Immature natural killer cell (primary cell): ENCODE data around the gene PSMD11. TPM values are rescaled to one million over a fixed set of nuclear protein-coding genes. Genes with fewer than 3 reads are reported as not detected.
A peak's percentile ranks its signal among the peaks of the same experiment; 100 is the strongest.
"Not testable (repeated sequence)": the region's sequence is repeated elsewhere in the genome, so short reads cannot be mapped to it uniquely, and the experiment has no call there.

Experiments
- DNase-seq, 3 donors: peaks; one replicate each; pipeline ENCODE4 v3.0.0; 2022; ENCODE audit warnings: mixed read lengths in 1 of 3
- H3K27ac Mint-ChIP-seq, 6 donors: one replicate each; pipeline ENCODE4 v1.8.0; 2020; ENCODE audit warnings: mixed read lengths in 6 of 6, mild to moderate bottlenecking in 5 of 6, inconsistent platforms in 4 of 6, moderate library complexity in 3 of 6
- H3K27me3 Mint-ChIP-seq, 3 donors: one replicate each; pipeline ENCODE4 v1.8.0; 2020 to 2021; ENCODE audit warnings: low read depth in 3 of 3, mild to moderate bottlenecking in 3 of 3, mixed read lengths in 3 of 3, moderate library complexity in 3 of 3, inconsistent platforms in 1 of 3
- H3K36me3 Mint-ChIP-seq, 3 donors: one replicate each; pipeline ENCODE4 v1.8.0; 2020; ENCODE audit warnings: mixed read lengths in 3 of 3, inconsistent platforms in 2 of 3, mild to moderate bottlenecking in 2 of 3
- H3K4me1 Mint-ChIP-seq, 2 donors: one replicate each; pipeline ENCODE4 v1.8.0; 2020; ENCODE audit warnings: inconsistent platforms in 2 of 2, mild to moderate bottlenecking in 2 of 2, mixed read lengths in 2 of 2, moderate library complexity in 1 of 2
- H3K4me3 Mint-ChIP-seq, 5 donors: one replicate each; pipeline ENCODE4 v1.8.0; 2020; ENCODE audit warnings: mild to moderate bottlenecking in 5 of 5, mixed read lengths in 5 of 5, inconsistent platforms in 3 of 5, moderate library complexity in 3 of 5
- H3K9me3 Mint-ChIP-seq, 6 donors: one replicate each; pipeline ENCODE4 v1.8.0; 2020; ENCODE audit warnings: mild to moderate bottlenecking in 6 of 6, mixed read lengths in 6 of 6, inconsistent platforms in 4 of 6, moderate library complexity in 3 of 6
- polyA plus RNA-seq, 3 donors: library from polyadenylated mRNA; unstranded; fragments of 300-500 nt; fragmentation: Illumina TruSeq; gene quantifications; one replicate each; pipeline ENCODE4 v1.2.3, GENCODE V29; 2021

PSMD11 gene
- polyA plus RNA-seq, 3 donors from 2014 or later, result 82.1 to 136 (median 96.4) TPM

DNA sequence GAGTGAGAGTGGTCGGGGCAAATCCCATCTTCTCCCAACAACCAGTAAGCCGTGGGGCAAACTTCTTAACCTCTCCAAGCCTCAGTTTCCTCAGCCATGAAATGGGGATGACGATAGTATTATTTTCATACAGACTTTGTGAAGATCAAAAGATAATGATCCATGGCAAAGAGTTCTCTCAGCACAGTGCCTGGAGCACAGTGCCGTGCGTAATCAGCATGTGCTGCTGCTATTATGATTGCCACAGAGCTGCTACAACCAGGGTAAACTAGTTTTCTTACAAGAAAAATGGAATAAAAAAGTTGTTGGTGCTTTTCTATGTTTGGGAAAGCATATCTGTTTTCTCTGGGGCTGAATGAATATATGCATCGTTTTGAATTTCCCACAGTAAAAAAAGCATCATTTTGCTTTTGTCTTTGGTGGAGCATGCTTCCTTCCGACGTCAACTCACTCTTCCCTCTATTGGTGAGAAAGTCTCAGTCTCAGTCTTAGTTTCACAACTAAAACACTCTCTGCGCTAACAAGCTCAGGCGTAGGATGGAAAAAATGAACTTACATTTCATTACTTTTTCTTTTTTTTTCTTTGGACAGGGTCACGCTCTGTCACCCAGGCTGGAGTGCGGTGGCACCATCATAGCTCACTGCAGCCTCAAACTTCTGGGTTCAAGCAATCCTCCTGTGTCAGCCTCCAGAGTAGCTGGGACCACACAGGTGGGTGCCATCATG, 79.7 kb downstream of the PSMD11 start:
- Mint-ChIP-seq H3K27ac (peak overlapping the region; percentile 84 to 95 (median 90)), H3K4me1 (peaks cover 86 to 90% of the 10 kb centered on the region in 2 donors), H3K4me3 (peak overlapping the region; percentile 64 to 80 (median 68)), H3K36me3 (peaks cover 0 to 3% (median 0%) of the 10 kb centered on the region in 3 donors), H3K9me3 (peaks cover 0 to 3% (median 0%) of the 10 kb centered on the region in 6 donors), H3K27me3 (peaks cover 0 to 26% (median 16%) of the 10 kb centered on the region in 3 donors)
- peak; percentile 56 to 70 (median 67) for DNase-seq

DNA sequence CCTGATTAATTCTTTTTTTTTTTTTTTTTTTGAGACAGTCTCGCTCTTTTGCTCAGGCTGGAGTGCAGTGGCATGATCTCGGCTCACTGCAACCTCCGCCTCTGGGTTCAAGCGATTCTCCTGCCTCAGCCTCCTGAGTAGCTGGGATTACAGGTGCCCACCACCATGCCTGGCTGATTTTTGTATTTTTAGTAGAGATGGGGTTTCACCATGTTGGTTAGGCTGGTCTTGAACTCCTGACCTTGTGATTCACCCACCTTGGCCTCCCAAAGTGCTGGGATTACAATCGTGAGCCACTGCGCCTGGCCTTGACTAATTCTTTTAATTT, 80.2 kb downstream of the PSMD11 start:
- peak overlapping the region; percentile 63 to 70 (median 66) for H3K4me3 Mint-ChIP-seq
- H3K27ac Mint-ChIP-seq, result peak overlapping the region; percentile 84 to 95 (median 90)
- peaks cover 0 to 26% (median 14%) of the 10 kb centered on the region in 3 donors for H3K27me3 Mint-ChIP-seq
- H3K9me3 Mint-ChIP-seq, H3K36me3 Mint-ChIP-seq, DNase-seq: not testable (repeated sequence)
- H3K4me1 Mint-ChIP-seq, result peaks cover 90 to 91% of the 10 kb centered on the region in 2 donors

DNA sequence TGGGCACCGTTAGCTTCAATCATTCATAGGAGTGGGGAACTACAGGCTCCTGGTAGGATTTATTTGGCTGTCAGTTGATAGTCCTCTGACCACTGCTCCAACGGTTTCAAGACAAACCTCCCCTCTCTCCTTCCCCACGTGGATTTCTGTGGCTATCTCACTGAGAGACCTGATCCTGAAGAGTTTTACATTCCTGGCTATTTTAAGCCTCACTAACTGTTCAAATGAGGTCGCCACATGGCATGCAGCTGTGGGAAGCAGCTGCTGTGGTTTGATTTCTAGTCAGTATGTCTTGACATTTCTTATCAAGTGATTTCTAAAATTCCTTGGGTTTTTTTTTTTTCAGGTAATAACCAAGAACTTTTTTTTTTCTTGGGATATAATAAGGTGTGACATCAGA, 80.8 kb downstream of the PSMD11 start:
- Mint-ChIP-seq H3K27ac (peak overlapping the region; percentile 34 to 95 (median 68)), H3K4me1 (peaks cover 90 to 91% of the 10 kb centered on the region in 2 donors), H3K36me3 (peaks cover 0 to 3% (median 0%) of the 10 kb centered on the region in 3 donors), H3K27me3 (peaks cover 0 to 20% (median 8%) of the 10 kb centered on the region in 3 donors), H3K9me3 (peaks cover 0 to 3% (median 0%) of the 10 kb centered on the region in 6 donors), H3K4me3 (peak overlapping the region in 3 of 5 donors; percentile 18 to 66 (median 63))
- DNase-seq, result no peak

DNA sequence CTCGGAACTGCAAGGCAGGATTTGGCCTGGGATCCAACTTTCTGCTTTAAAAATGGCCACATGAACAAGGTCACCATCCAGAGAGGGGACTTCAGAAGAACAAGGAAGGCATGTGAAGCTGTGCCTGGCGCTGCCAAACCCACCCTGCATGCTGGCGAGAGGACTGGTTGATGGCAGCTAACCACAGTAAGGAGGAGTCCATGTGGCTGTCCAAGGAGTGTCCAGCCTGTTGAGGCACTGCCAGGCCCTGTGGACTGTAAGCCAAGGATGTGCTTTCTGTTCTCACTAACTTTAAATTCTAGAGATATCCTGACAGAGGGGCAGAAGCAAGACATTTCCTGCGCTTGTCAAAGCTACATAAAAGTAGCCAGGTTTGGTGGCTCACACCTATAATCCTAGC, 82.8 kb downstream of the PSMD11 start:
- H3K27ac Mint-ChIP-seq, result peak overlapping the region in 5 of 6 donors; percentile 39 to 77 (median 64)
- peaks cover 0 to 16% (median 6%) of the 10 kb centered on the region in 3 donors for H3K27me3 Mint-ChIP-seq
- no peak for DNase-seq
- H3K4me3 Mint-ChIP-seq, result peak overlapping the region in 4 of 5 donors; percentile 21 to 43 (median 36)
- peaks cover 74 to 83% of the 10 kb centered on the region in 2 donors for H3K4me1 Mint-ChIP-seq
- H3K36me3 Mint-ChIP-seq, result peaks cover 0 to 9% (median 0%) of the 10 kb centered on the region in 3 donors
- H3K9me3 Mint-ChIP-seq, result peaks cover 0 to 3% (median 0%) of the 10 kb centered on the region in 6 donors

DNA sequence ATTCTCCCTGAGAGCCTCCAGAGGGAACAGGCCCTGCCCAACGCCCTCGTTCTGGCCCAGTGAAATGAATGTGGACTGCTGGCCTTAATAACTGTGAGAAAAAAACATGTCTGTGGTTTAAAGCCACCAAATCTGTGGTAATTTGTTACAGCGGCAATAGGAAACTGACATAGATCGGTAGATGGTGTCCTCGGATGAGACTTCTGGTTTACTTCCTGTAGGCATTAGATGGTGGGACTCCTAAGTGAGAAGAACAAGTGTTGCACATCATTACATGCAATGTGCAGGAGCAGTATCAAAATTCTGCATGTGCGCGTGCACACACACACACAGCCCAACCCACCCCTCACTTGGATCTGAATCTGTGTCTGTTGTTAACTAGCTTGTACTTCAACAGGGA, 84.5 kb downstream of the PSMD11 start:
- Mint-ChIP-seq H3K27me3 (peaks cover 0 to 9% (median 5%) of the 10 kb centered on the region in 3 donors), H3K9me3 (no peaks in the 10 kb centered on the region), H3K36me3 (peaks cover 6 to 10% (median 6%) of the 10 kb centered on the region in 3 donors), H3K27ac (peak overlapping the region; percentile 68 to 94 (median 87)), H3K4me3 (peak overlapping the region; percentile 74 to 81 (median 74)), H3K4me1 (peaks cover 62 to 66% of the 10 kb centered on the region in 2 donors)
- DNase-seq, result peak; percentile 55 to 67 (median 65)

DNA sequence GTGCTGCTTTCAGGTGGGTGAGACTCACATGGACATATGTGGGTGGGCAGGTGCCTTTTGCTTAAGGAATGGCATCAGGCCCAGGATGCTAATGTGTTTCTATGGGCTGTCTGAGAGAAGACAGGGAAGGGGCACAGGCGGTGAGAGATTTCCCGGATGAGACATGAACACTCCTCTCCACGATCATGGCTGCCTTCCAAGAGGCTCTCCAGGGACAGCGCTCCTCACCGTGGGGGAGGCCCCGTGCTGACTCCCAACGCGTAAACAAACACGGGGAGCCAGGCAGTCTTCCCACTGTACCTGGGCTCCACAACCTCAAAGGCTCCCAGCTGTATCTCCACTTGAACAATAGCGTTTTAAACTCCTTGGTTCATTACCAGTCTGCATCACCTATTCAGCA, 85.3 kb downstream of the PSMD11 start:
- Mint-ChIP-seq H3K36me3 (peaks cover 6 to 10% (median 10%) of the 10 kb centered on the region in 3 donors), H3K4me1 (peaks cover 55 to 61% of the 10 kb centered on the region in 2 donors), H3K4me3 (peak overlapping the region in 3 of 5 donors; percentile 27 to 41 (median 28)), H3K27me3 (peaks cover 0 to 5% (median 0%) of the 10 kb centered on the region in 3 donors), H3K27ac (peak overlapping the region; percentile 2 to 94 (median 60)), H3K9me3 (no peaks in the 10 kb centered on the region)
- no peak for DNase-seq

Other genes with a start within 250 kb of the PSMD11 start
- not detected for gene RHBDL3, start 178.7 kb upstream of the PSMD11 start, polyA plus RNA-seq
- gene C17orf75, start 102.3 kb upstream of the PSMD11 start, polyA plus RNA-seq, result 10 to 100 TPM in 2 of 3 donors, 1 to 10 TPM in 1; 9.8 to 18.5 (median 12.0) TPM
- gene ZNF207, start 94.4 kb upstream of the PSMD11 start, polyA plus RNA-seq, result 100 to 1,000 TPM; 155 to 223 (median 221) TPM
- 1 to 10 TPM in 2 of 3 donors, under 1 TPM in 1; 0.37 to 5.8 (median 2.3) TPM for gene CDK5R1, start 42.5 kb downstream of the PSMD11 start, polyA plus RNA-seq